Stimulated activated CD8-positive, alpha-beta memory T cell treated with anti-CD3 and anti-CD28 coated beads, Interleukin-15, amount 100 ng/mL, for 4 hours (primary cell): ENCODE data around the gene CREG2.

Experiments used
- DNase-seq, 2 donors: peaks; one replicate each; pipeline ENCODE4 v3.0.0-alpha.2; 2020; ENCODE audit warnings: low read depth in 2 of 2

Gene CREG2

GRCh38 chr2:101409699-101410098 lies 22.4 kb upstream of the CREG2 start:
- no peak for DNase-seq

DNA sequence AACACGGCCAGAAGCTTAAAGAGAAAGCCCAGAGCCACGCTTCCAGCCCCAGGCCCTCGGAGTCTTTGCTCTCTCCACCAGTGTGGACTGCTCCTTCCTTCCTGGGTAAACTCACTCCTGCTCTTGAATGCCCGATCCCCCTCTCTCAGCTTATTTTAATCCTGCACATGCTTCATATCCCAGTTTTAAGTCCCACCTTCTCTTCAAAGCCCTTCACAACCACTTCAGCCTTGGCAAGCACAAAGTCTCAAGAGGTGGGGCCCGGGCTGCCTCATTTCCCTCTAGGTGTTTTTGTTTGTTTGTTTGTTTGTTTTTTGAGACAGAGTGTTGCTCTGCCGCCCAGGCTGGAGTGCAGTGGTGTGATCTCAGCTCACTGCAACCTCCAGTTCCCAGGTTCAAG lies 21.6 kb upstream of the CREG2 start:
- no peak for DNase-seq

DNA sequence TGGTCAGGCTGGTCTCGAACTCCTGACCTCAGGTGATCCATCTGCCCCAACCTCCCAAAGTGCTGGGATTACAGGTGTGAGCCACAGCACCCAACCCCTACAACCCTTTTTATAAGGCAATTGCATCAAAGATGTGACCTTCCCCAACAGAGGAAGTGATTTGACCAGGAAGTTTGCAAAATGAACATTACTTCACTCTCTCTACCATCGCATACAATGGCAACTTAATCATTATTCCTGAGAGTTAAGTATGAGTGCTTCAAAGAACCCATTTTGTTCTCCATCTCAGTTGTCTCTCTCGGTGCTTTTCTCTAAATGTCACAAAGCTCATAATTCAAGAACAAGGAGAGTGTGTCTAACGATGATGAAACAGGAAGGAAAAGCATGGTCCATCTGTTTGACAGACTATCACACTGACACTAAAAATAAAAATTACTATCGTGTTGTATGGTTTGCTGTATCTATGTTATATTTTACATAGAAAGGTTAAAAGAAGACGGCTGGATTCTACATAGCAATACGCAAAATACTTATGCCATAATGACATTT lies 18.1 kb upstream of the CREG2 start:
- DNase-seq = no peak

GRCh38 chr2:101403745-101404144 lies 16.4 kb upstream of the CREG2 start:
- no peak for DNase-seq

- DNase-seq = no peak
Observed at GRCh38 chr2:101402630-101403029, 15.3 kb upstream of the CREG2 start.

GRCh38 chr2:101401906-101402305 lies 14.6 kb upstream of the CREG2 start:
- no peak for DNase-seq

- DNase-seq = no peak
Observed at GRCh38 chr2:101401326-101401665, 14.0 kb upstream of the CREG2 start.

- DNase-seq = no peak
Observed at GRCh38 chr2:101400506-101401325, 13.4 kb upstream of the CREG2 start.

- DNase-seq = no peak
Observed at GRCh38 chr2:101400048-101400447, 12.7 kb upstream of the CREG2 start.

DNA sequence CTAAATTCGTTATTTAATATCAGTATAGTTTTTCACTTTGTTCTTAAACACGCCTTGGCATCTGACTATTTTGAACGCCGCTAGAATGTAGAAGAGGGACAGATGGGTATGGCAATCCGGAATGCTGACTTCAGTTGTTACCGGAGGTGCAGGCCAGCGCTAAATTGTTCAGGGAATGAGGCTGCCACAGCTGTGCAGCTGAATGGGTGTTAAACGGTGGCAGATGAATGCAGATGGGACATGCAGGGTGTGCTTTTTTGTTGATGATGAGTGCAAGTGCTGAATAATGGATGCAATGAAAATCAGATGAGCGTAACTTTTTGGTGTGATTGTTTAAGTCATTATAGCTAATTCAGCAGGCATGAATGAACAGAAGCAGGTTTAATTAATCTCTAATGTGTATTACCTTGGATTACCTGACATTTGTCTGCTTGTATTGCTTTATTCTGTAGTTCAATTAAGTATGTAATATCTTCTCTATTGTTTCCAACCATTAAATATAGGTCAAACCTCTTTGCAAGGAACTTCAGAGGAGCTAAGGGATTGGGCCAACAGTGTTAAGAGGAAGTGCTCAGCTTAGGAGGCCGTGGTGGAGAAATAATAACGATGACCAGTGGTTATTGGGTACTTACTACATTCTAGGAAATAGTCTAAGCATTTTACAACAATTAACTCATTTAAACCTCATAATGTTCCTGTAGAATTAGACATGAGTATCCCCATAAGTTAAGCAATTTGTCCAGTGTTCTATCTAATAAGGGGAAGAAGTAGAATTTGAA lies 11.9 kb upstream of the CREG2 start:
- DNase-seq = no peak

- no peak for DNase-seq
Observed at GRCh38 chr2:101398116-101398821, 11.0 kb upstream of the CREG2 start.

- DNase-seq = no peak
Observed at GRCh38 chr2:101396316-101396717, 9.0 kb upstream of the CREG2 start.

- no peak for DNase-seq
Observed at GRCh38 chr2:101395545-101396315, 8.4 kb upstream of the CREG2 start.

DNA sequence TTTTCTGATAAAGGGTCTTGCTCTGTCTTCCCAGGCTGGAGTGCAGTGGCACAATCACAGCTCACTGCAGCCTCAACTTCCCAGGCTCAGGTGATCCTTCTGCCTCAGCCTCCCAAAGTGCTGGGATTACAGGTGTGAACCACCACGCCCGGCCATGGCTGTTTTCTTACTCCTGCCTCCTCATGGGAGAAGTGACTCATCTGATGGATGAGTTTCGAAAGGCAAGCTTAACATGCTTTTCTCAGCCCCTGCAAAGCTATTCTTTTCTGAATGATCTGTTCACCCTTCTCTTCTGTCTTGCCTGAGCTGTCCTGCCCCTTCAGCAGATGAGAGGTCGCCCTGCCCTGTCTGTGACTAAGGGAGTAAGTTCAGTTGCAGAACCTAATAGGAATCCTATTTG lies 929 bp upstream of the CREG2 start:
- no peak for DNase-seq

GRCh38 chr2:101386599-101387150 lies 628 bp downstream of the CREG2 start:
- no peak for DNase-seq

- DNase-seq = no peak
Observed at GRCh38 chr2:101383016-101383541, 4.2 kb downstream of the CREG2 start.

- DNase-seq = no peak
Observed at GRCh38 chr2:101382442-101382841, 4.9 kb downstream of the CREG2 start.

GRCh38 chr2:101380376-101380775 lies 6.9 kb downstream of the CREG2 start:
- no peak for DNase-seq

GRCh38 chr2:101379091-101379490 lies 8.2 kb downstream of the CREG2 start:
- DNase-seq = no peak

GRCh38 chr2:101375653-101376052 lies 11.7 kb downstream of the CREG2 start:
- no peak for DNase-seq
